Rectal smooth muscle tissue (tissue), 1 donor: ENCODE results near the gene AKNA.
"Not testable (repeated sequence)": the region's sequence is repeated elsewhere in the genome, so short reads cannot be mapped to it uniquely, and the experiment has no call there.

Source experiments
- H3K27ac ChIP-seq: one replicate; pipeline ENCODE4 v1.7.0; 2013; ENCODE audit warnings: low read depth, low read length, inconsistent platforms
- H3K27me3 ChIP-seq: one replicate; pipeline ENCODE4 v1.7.0; 2013; ENCODE audit warnings: low read length; ENCODE audit not compliant: control insufficient read depth, insufficient read depth
- H3K36me3 ChIP-seq: one replicate; pipeline ENCODE4 v1.7.0; 2013; ENCODE audit warnings: low read length; ENCODE audit not compliant: control insufficient read depth, insufficient read depth
- H3K4me1 ChIP-seq: one replicate; pipeline ENCODE4 v1.7.0; 2013; ENCODE audit warnings: low read length; ENCODE audit not compliant: control insufficient read depth, insufficient read depth
- H3K4me3 ChIP-seq: one replicate; pipeline ENCODE4 v1.7.0; 2013; ENCODE audit warnings: low read length
- H3K9ac ChIP-seq: one replicate; pipeline ENCODE4 v1.7.0; 2013; ENCODE audit warnings: low read length

Gene AKNA

DNA sequence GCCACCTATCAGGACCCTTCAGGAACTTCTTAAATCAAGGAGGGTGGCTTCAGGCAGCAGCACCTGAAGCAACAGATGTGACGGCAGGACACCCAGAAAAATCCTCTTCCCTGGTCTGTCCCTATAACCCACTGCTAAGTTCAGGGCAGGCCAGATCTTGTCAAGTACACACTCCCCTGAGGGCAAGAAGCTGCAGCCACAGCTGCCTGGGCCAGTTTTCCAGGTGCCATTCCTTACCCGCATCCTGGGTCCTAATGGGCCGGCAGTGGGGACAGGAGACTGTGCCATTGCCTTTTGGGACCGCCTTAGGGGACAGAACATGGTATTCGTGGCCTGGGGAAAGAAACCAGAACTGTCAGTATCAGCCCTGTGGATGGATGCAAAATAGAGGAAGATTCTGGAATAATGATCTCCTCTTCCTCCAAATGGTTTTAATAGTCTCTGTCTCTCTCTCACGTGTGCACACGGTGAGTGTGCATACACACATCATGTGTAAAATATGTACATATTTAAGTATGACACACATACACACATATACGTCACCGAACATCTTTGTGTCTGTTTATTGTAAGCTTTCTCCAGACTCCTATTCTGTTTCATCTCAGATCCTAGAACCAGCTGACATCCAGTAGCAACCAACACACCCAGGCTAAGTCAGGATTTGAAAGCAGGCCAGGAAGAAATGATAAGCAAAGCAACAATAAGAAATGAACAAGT is 44.2 kb downstream of the AKNA start:
- peaks cover 21% of the 10 kb centered on the region for H3K4me1 ChIP-seq
- peaks cover 48% of the 10 kb centered on the region for H3K36me3 ChIP-seq
- H3K9ac ChIP-seq: no peak overlapping the region
- no peak overlapping the region for H3K4me3 ChIP-seq
- no peaks in the 10 kb centered on the region for H3K27me3 ChIP-seq
- peak overlapping the region; percentile 86 for H3K27ac ChIP-seq

DNA sequence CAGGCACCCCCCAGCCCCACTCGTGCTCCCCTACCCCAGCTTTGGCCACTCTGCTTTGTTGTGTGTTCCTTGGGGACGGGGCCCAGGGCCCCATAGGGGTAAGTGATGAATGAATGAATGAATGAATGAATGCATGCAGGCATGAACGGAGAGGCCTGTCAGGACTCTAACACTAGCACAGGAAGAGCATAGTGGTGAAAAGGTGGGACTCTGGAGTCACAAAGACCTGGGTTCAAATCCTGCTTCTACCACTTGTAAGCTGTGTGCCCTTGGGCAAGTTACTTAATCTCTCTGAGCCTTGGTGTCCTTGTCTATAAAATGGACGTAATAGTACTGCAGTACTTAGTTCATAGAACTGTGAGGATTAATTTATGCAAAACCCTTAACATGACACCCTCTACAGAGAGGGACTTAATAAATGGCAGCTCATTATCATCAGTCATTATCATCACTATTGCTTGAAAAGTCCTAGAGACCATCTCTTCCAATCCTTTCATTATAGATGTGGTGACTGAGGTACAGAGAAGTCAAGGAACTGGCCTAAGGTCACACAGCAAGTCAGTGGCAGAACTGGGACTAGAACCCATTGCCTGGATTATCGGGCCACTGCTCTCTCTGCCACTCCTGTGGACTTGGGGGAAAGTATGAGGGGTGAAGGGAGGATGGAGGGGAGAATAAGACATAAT is 44.9 kb downstream of the AKNA start:
- peak overlapping the region; percentile 86 for H3K27ac ChIP-seq
- H3K36me3 ChIP-seq: peaks cover 50% of the 10 kb centered on the region
- H3K27me3 ChIP-seq: no peaks in the 10 kb centered on the region
- no peak overlapping the region for H3K4me3 ChIP-seq
- peaks cover 16% of the 10 kb centered on the region for H3K4me1 ChIP-seq
- H3K9ac ChIP-seq: no peak overlapping the region

DNA sequence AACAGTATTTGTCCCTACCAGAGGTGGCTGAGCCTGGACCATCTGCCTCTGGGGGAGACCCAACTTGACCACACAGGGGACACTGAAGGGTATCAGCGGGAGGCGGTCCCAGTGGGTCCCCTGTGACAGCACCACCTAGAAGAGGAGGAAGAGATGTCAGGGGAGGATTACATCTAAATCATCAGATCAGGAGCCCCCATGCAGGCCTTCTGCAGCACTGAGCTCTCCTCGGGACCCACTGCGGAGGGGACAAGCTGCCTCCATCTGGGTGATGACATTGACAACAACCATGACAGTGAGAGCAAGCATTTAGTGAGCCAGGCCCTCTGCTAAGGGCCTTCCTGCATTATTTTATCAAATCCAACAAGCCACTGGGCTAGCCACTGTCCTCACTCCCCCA is 45.8 kb downstream of the AKNA start:
- no peak overlapping the region for H3K9ac ChIP-seq
- peaks cover 16% of the 10 kb centered on the region for H3K4me1 ChIP-seq
- H3K27me3 ChIP-seq: no peaks in the 10 kb centered on the region
- H3K27ac ChIP-seq: no peak overlapping the region
- peaks cover 53% of the 10 kb centered on the region for H3K36me3 ChIP-seq
- H3K4me3 ChIP-seq: no peak overlapping the region

DNA sequence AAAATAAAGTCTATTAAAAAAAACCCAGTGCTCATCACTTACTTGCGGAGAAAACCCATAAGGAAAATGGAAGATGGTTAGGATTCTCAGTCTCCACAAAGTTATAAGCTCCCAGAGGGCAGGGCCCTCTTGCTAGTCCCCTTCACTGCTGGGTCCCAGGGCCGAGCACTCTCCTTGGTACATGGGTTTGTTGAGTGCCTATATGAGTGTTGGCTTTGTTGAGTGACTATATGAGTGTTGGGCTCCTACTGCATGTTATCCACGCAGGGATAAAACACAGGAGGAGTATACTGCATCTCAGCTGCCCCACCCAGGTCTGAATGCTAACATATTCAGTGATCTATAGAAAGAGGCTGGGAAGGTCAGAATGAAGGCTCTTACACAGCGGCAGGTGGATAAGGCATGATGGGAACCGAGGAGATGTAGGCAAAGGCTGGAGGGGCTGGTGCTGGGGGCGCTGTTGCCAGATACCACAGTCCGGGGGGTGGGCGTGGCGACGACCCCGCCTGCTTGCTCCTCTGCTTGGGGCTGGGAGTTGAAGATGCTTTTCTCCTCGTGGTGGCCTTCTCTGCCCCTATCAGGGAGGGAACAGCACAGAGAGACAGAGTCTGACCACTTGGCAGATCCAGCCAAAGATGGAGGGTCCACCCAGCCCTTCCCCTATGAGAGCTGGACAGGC is 46.5 kb downstream of the AKNA start:
- H3K9ac ChIP-seq: no peak overlapping the region

DNA sequence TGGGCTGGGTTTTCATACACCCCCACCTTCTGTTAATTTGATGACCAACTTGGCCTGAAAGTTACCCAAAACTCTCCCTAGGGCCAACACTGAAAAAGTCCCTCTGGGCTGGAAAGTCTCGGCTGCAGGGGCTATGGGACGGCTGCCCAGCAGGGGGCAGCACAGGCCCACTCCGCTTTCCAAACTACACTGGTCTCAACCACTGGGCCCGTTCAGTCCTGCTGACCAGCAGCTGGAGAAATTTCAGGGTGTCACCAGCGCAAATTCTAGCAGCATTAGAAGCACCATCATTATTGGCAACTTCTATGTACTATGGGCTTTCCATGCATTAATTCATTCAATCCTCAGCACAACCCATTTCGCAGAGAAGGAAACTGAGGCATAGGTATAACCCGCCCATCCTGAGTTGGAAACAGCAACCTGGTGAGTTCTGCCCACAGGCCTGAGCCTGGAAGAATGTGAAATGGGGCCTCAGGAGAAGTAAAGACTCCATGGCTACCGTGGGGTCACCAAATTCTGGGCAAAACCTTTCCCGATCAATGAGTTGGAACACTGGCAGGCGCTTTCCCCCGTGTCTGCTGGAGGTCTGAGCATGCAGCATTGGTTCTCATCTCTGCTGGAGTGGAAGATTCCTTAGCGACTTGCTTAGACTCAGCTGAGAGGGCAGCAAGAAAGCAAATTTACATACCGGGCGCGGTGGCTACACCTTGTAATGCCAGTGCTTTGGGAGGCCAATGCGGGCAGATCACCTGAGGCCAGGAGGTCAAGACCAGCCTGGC is 48.5 kb downstream of the AKNA start:
- Histone ChIP-seq H3K4me1 (peaks cover 11% of the 10 kb centered on the region), H3K4me3 (no peak overlapping the region), H3K9ac (no peak overlapping the region), H3K36me3 (peaks cover 48% of the 10 kb centered on the region), H3K27ac (no peak overlapping the region), H3K27me3 (no peaks in the 10 kb centered on the region)

More for the DNA sequence above, 46.5 kb downstream of the AKNA start:
- Histone ChIP-seq H3K27ac (no peak overlapping the region), H3K27me3 (no peaks in the 10 kb centered on the region), H3K4me1 (peaks cover 16% of the 10 kb centered on the region), H3K4me3 (no peak overlapping the region), H3K36me3 (peaks cover 54% of the 10 kb centered on the region)

DNA sequence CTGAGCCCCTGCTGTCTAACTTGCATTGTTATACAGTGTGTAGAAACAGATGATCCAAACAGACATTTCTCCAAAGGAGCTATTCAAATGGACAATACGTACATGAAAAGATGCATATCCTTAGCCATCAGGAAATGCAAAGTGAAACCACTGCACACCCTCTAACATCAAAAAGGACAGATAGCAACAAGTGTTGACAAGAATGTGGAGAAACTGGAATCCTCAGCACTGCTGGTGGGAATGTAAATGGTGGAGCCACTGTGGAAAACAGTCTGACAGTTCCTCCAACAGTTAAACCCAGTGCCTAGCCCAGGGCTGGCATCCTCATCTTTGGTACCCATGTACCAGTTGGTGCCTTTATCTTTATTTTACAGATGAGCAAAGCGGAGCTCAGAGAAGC is 49.6 kb downstream of the AKNA start:
- no peak overlapping the region for H3K4me3 ChIP-seq
- H3K9ac ChIP-seq: no peak overlapping the region
- H3K27me3 ChIP-seq: no peaks in the 10 kb centered on the region
- H3K27ac ChIP-seq: no peak overlapping the region
- H3K36me3 ChIP-seq: peaks cover 43% of the 10 kb centered on the region
- H3K4me1 ChIP-seq: peaks cover 1% of the 10 kb centered on the region

DNA sequence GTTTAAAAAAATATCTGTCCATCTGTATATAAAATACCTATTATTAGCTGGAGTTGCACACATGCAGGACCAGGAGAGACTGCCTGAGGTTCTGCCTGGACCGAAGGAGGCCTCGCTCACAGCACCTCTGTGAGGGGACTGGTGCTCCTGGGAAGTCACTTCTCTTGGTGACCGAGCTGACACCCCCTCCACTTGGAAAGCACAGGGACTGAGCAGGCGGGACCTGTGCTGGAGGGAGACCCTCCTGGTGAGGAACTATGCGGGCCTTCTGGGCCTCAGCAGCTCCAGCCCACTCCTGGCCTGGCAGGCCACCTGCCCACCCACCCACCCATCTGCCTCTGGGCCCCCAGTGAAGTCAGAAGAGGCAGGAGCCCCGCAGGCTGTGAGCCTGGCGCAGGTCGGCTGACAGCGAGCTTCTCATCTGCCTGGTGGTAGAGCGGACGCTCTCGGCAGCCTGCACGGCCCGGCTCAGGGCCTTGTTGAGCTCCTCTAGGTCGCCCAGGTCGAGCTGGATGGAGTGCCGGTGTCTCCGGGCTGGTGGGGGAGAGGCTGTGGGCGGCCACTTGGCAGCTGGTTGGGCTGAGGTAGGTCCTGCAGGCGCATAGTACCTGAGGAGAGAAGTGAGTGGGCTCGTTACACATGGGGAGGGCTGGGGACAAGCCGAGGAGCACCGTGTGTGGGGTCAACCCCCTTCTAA is 50.9 kb downstream of the AKNA start:
- Histone ChIP-seq H3K27ac (no peak overlapping the region), H3K9ac (no peak overlapping the region), H3K27me3 (no peaks in the 10 kb centered on the region), H3K36me3 (peaks cover 37% of the 10 kb centered on the region), H3K4me1 (no peaks in the 10 kb centered on the region), H3K4me3 (no peak overlapping the region)

DNA sequence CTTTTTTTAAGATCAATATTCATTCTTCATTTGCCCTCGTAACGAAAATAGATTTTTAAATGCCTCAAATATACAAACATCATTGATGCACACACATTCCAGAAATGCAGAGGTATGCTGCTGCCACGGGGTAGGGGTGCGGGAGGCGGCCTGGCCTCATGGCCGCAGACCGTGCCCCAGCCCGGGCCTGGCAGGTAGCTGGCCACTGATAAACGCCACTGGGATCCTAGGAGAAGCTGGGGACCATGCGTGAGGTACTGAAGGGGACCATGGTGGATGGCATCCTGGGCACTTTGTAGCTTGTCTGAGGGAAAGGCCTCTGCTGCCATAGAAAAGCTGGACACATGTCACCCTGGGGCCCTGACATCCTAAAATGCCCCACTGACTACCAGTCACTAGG is 51.6 kb downstream of the AKNA start:
- Histone ChIP-seq H3K9ac (no peak overlapping the region), H3K4me1 (no peaks in the 10 kb centered on the region), H3K27ac (no peak overlapping the region), H3K36me3 (peaks cover 31% of the 10 kb centered on the region), H3K27me3 (no peaks in the 10 kb centered on the region), H3K4me3 (no peak overlapping the region)

DNA sequence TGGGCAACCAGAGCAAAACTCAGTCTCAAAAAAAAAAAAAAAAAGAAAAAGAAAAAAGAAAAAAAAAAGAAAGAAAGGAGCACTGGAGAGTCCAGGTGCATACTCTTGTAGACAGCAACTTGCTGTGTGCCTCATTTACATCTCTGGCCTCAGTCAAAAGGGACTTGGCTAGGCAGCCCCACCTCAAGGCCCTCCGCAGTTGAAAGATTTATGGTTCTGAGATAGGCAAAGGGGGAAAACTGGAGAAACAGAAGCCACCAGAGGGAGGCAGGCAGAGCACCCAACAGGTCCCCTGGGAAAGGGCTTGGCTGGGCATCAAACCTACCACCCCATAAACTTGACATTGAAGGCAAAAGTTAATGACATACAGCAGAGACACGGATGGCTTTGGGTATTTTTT is 52.0 kb downstream of the AKNA start:
- H3K4me1 ChIP-seq: no peaks in the 10 kb centered on the region
- H3K4me3 ChIP-seq: no peak overlapping the region
- H3K27ac ChIP-seq: no peak overlapping the region
- H3K9ac ChIP-seq: no peak overlapping the region
- peaks cover 27% of the 10 kb centered on the region for H3K36me3 ChIP-seq
- H3K27me3 ChIP-seq: no peaks in the 10 kb centered on the region

DNA sequence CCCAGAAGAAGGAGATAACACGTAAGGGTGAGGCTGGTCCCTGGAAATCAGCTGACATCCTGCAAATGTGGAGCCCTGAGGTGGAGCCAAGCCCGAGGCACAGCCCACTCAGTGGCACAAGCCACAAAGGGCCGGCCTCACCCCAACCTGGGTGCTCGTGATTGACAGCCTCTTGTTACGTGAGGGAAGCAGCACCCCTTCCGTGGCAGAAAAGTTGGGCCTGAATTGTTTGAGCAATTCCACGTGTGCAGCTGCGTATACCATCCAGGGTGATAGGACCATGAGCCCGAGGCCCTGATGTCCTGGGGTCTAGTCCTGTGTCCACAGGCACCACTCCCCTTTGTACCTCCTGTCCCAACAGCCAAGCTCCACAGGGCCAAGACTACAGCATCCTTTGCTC is 53.3 kb downstream of the AKNA start:
- H3K4me1 ChIP-seq: no peaks in the 10 kb centered on the region
- H3K27me3 ChIP-seq: no peaks in the 10 kb centered on the region
- H3K27ac ChIP-seq: no peak overlapping the region
- H3K4me3 ChIP-seq: no peak overlapping the region
- H3K36me3 ChIP-seq: peaks cover 20% of the 10 kb centered on the region
- H3K9ac ChIP-seq: no peak overlapping the region

DNA sequence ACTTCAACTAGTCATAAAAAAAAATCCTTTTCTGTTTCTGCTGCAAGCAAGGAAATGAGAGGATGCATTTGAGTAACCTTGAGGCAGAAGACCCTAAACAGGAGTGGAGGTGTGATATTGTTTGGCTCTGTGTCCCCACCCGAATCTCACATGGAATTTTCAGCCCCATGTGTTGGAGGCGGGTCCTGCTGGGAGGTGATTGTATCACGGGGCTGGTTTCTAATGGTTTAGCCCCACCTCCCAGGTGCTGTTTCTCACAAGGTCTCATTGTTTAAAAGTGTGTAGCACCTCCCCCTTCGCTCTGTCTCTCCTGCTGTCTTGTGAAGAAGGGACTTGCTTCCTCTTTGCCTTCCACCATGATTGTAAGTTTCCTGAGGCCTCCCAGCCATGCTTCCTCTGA is 54.1 kb downstream of the AKNA start:
- peaks cover 20% of the 10 kb centered on the region for H3K36me3 ChIP-seq
- H3K27me3 ChIP-seq, H3K4me1 ChIP-seq, H3K9ac ChIP-seq, H3K4me3 ChIP-seq, H3K27ac ChIP-seq: not testable (repeated sequence)
